Activated B cell treated with CpG ODN at 0.5 μM for 24 hours (primary cell): ENCODE data around the gene CCDC47. TPM values are rescaled to one million over a fixed set of nuclear protein-coding genes. Genes with fewer than 3 reads are reported as not detected.
A peak's percentile ranks its signal among the peaks of the same experiment; 100 is the strongest.

Experiments
- ATAC-seq: fragments of 200-7000 bp; cut with Tn5 transposase; one replicate; pipeline ENCODE4 v1.10.0; 2021; ENCODE audit warnings: low read depth, mild to moderate bottlenecking, moderate library complexity
- CTCF ChIA-PET: fragments of 350-600 bp; sonication (Branson Sonifier 250); formaldehyde crosslinking; loops from one replicate; lab custom pipeline; 2021; ENCODE audit warnings: antibody characterized with exemption; lab: Charles Lee
- POLR2A ChIA-PET: fragments of 350-600 bp; sonication (Branson Sonifier 250); formaldehyde crosslinking; loops from one replicate; lab custom pipeline; 2021; ENCODE audit warnings: antibody characterized with exemption; lab: Charles Lee
- DNase-seq: peaks from one replicate; pipeline ENCODE4 v3.0.0; 2022
- H3K27ac Mint-ChIP-seq: one replicate; pipeline ENCODE4 v1.8.0; 2020; ENCODE audit warnings: mixed read lengths
- H3K27me3 Mint-ChIP-seq: one replicate; pipeline ENCODE4 v1.8.0; 2021; ENCODE audit warnings: mixed read lengths
- H3K36me3 Mint-ChIP-seq: one replicate; pipeline ENCODE4 v1.8.0; 2021; ENCODE audit warnings: low read depth, mixed read lengths
- H3K4me1 Mint-ChIP-seq: one replicate; pipeline ENCODE4 v1.8.0; 2021; ENCODE audit warnings: mixed read lengths
- H3K4me3 Mint-ChIP-seq: one replicate; pipeline ENCODE4 v1.8.0; 2020; ENCODE audit warnings: mild to moderate bottlenecking, mixed read lengths
- H3K9me3 Mint-ChIP-seq: one replicate; pipeline ENCODE4 v1.8.0; 2020; ENCODE audit warnings: mixed read lengths
- intact Hi-C: fragments of 100-400 bp; cut with micrococcal nuclease; formaldehyde crosslinking; loops from one replicate; pipeline ENCODE4 v1.15.1; 2024
- total RNA-seq: library from RNA; stranded (reverse); gene quantifications from 2 replicates; pipeline ENCODE4 v1.2.3, GENCODE V29; 2022
- TF ChIP-seq, protein P1 (sequence below): fragments of 200-600 bp; IDR thresholded peaks from one replicate; pipeline ENCODE4 v1.8.0; 2022; ENCODE audit warnings: antibody characterized with exemption, mild to moderate bottlenecking

The CCDC47 gene
- total RNA-seq, 1 donor from 2014 or later: 47.6 TPM

DNA sequence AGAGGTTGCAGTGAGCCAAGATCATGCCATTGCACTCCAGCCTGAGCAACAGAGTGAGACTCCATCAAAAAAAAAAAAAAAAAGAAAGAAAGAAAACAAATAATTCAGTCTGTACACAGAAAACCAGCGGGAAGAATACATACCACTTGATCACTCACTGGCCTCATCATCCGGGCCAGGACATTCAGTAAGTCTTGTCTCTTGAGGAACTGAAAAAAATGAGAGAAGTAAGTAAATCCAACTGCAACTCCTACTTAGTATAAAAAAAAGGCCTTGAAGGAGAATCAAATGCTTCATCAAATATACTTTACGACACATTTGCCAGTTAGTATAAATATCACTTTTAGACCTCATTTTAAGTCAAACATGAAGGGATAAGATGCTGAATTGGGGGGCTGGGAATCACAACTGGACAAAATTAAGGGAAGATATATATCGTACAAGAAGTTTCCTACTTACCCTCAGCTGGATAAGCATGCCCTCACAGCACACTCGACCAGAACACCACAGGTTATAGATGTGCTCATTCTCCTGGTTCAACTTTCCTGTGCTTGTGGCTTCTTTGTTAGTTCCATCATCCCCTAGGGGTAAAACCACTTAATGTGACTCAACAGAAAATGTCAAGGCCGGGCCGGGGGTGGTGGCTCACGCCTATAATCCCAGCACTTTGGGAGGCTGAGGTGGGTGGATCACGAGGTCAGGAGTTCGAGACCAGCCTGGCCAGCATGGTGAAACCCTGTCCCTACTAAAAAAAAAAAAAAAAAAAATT is 12.4 kb downstream of the CCDC47 start:
- intact Hi-C loops: loop anchor here (2.0 kb wide), 1 partner anchor 18 kb away; no protein-coding TSS in a partner anchor
- TF ChIP-seq, protein P1, sequence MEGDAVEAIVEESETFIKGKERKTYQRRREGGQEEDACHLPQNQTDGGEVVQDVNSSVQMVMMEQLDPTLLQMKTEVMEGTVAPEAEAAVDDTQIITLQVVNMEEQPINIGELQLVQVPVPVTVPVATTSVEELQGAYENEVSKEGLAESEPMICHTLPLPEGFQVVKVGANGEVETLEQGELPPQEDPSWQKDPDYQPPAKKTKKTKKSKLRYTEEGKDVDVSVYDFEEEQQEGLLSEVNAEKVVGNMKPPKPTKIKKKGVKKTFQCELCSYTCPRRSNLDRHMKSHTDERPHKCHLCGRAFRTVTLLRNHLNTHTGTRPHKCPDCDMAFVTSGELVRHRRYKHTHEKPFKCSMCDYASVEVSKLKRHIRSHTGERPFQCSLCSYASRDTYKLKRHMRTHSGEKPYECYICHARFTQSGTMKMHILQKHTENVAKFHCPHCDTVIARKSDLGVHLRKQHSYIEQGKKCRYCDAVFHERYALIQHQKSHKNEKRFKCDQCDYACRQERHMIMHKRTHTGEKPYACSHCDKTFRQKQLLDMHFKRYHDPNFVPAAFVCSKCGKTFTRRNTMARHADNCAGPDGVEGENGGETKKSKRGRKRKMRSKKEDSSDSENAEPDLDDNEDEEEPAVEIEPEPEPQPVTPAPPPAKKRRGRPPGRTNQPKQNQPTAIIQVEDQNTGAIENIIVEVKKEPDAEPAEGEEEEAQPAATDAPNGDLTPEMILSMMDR: no peak
- H3K4me1 Mint-ChIP-seq: peaks cover 21% of the 10 kb centered on the region
- H3K27ac Mint-ChIP-seq: peak overlapping the region; percentile 32
- DNase-seq: no peak
- H3K4me3 Mint-ChIP-seq: peak overlapping the region; percentile 0
- no peaks in the 10 kb centered on the region for H3K9me3 Mint-ChIP-seq
- ChIA-PET POLR2A (interaction anchor here (1.0 to 4.2 kb wide), 7 partner anchors 13 to 139 kb away, joined by 3 to 47 read pairs (median 12); partner anchors contain the start of genes CCDC47, DDX42, MAP3K3 and STRADA), CTCF (no interaction called here)
- H3K36me3 Mint-ChIP-seq: peaks cover 76% of the 10 kb centered on the region
- no peaks in the 10 kb centered on the region for H3K27me3 Mint-ChIP-seq
- peak; percentile 60 for ATAC-seq

DNA sequence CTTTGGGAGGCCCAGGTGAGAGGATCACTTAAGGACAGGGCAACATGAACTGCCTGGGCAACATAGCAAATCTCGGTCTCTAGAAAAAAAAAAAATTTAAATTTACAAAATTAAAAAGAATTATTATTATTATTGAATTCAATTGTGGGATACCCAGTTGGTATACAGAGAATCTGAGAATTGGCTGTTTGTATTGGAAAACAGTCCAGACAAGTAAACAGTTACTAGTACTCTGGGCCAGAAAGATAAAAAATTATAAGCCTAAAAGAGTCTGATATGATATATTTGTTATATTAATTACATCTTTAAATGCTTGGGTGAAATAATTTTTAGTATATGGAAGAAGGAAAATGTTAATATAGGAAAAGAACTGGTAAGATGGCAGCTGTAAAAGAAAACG is 15.0 kb downstream of the CCDC47 start:
- Mint-ChIP-seq H3K4me3 (no peak overlapping the region), H3K9me3 (no peaks in the 10 kb centered on the region), H3K27ac (no peak overlapping the region), H3K36me3 (peaks cover 74% of the 10 kb centered on the region), H3K4me1 (peaks cover 19% of the 10 kb centered on the region), H3K27me3 (no peaks in the 10 kb centered on the region)
- ChIA-PET CTCF (no interaction called here), POLR2A (no interaction called here)
- DNase-seq: no peak
- ATAC-seq: no peak
- TF ChIP-seq, protein P1: no peak
- intact Hi-C loops: no loop called here

DNA sequence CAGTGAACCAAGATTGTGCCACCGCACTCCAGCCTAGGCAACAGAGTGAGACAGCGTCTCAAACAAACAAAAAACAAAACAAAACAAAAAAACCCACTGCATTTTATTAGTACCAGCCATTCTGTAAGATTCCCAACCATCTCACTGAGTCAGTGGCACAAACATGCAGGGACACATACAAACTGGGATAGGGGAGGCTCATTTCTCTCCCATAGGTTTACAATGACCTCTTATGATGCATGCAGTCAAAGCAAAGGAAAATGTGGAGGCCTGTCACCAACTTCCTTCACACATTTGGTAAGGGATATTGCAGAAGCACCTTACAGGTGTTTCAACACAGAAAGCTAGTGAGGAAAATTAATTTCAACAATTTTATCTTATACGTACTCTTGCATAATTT is 19.4 kb downstream of the CCDC47 start:
- POLR2A ChIA-PET: no interaction called here

DNA sequence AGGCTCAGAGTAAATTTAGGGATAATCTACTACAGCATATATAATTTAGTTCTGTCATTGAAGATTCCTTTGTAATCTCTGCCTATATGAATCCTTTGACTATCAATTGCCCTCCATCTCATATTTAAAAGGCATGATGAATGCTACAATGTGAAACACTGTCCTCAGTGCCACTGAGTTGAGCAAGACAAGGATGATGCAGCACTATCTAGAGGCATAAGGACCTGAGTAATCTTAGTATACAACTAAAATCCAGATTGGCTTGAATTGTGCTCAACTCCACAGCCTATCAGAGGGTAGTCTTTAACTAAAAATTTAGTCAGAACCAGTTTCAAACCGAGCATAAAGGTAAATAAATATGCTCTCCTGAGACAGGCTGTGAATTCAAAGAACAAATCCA is 20.2 kb downstream of the CCDC47 start:
- ChIA-PET CTCF (no interaction called here), POLR2A (interaction anchor here (1.6 kb wide), 1 partner anchor 11 kb away, joined by 14 read pairs; no protein-coding TSS in a partner anchor)
- Mint-ChIP-seq H3K4me3 (no peak overlapping the region), H3K9me3 (no peaks in the 10 kb centered on the region), H3K27me3 (no peaks in the 10 kb centered on the region), H3K36me3 (peaks cover 76% of the 10 kb centered on the region), H3K27ac (no peak overlapping the region), H3K4me1 (peaks cover 9% of the 10 kb centered on the region)
- DNase-seq (no peak), ATAC-seq (no peak)
- intact Hi-C loops: no loop called here
- TF ChIP-seq, protein P1: no peak

More for the DNA sequence above, 19.4 kb downstream of the CCDC47 start:
- intact Hi-C loops: no loop called here
- Mint-ChIP-seq H3K27ac (no peak overlapping the region), H3K4me3 (no peak overlapping the region), H3K27me3 (no peaks in the 10 kb centered on the region), H3K9me3 (no peaks in the 10 kb centered on the region), H3K36me3 (peaks cover 77% of the 10 kb centered on the region), H3K4me1 (peaks cover 9% of the 10 kb centered on the region)
- CTCF ChIA-PET: no interaction called here
- TF ChIP-seq, protein P1: no peak
- DNase-seq: no peak
- ATAC-seq: no peak

DNA sequence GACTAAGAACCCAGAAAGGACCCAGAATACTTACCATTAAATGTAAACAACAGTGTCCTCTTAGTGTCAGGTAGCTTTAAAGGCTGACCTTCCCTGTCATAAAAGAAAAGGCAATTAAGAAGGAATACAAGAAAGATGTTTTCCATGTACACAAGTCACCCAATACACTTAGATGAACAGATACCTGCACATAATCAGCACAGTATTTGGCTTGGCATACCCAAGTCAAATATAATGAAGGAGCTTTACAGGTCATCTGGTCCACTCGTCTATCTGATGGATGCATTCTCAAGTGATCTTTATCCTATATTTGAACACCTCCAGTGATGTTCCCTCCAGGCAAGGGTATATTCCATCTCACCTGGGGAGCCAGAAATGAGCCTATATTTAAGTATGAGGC is 20.7 kb downstream of the CCDC47 start:
- POLR2A ChIA-PET: interaction anchor here (1.1 to 1.6 kb wide), 2 partner anchors 9 to 10 kb away, joined by 7 to 14 read pairs; no protein-coding TSS in a partner anchor

More for the DNA sequence above, 20.7 kb downstream of the CCDC47 start:
- no peak overlapping the region for H3K4me3 Mint-ChIP-seq
- CTCF ChIA-PET: no interaction called here
- H3K4me1 Mint-ChIP-seq: peaks cover 9% of the 10 kb centered on the region
- no peaks in the 10 kb centered on the region for H3K27me3 Mint-ChIP-seq
- TF ChIP-seq, protein P1: no peak
- intact Hi-C loops: loop anchor here (1.0 kb wide), 1 partner anchor 10 kb away; no protein-coding TSS in a partner anchor
- peaks cover 76% of the 10 kb centered on the region for H3K36me3 Mint-ChIP-seq
- no peak overlapping the region for H3K27ac Mint-ChIP-seq
- DNase-seq (no peak), ATAC-seq (no peak)
- no peaks in the 10 kb centered on the region for H3K9me3 Mint-ChIP-seq
